Fibroblast of peridontal ligament (primary cell): ENCODE measurements around the gene ITGAD.

Experiments used
- DNase-seq: peaks from one replicate; pipeline ENCODE4 v3.0.0-alpha.2; 2010; ENCODE audit errors: extremely low read depth

ITGAD gene

DNA sequence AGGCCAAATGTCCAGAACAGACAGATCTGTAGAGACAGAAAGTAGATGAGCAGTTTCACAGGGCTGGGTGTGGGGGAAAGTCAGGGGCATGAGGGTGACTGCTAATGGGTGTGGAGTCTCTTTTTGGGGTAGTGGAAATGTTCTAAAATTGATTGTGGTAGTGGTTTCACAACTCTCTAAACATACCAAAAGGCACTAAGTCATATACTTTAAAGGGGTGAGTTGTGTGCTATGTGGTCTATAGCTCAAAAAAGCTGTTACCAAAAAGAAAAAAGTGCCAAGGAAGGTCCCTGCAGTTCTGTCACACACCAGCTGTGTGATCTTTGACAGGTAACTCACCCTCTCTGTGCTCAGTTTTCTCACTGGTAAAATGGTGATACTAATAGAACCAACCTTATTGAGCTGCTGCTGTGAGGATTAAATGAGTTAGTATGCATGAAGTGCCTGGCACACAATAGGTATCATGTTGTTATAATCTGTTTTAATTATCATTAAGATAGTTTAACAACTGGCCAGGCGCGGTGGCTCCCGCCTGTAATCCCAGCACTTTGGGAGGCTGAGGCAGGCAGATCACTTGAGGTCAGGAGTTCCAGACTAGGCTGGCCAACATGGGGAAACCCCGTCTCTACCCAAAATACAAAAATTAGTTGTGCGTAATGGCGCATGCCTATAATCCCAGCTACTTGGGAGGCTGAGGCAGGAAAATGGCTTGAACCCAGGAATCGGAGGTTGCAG is 27.8 kb upstream of the ITGAD start:
- no peak for DNase-seq

DNA sequence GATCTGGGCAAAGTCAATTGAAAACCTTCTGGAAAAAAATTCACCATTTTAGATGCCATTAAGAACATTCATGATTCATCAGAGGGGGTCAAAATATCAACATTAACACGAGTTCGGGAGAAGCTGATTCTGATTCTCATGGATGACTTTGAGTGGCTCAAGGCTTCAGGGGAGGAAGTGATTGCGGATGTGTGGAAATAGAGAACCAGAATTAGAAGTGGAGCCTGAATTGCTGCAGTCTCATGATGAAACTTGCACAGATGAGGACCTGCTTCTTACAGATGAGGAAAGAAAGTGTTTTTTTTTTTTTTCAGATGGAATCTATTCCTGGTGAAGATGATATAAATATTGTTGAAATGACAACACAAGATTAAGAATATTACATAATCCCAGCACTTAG is 25.3 kb upstream of the ITGAD start:
- no peak for DNase-seq

DNA sequence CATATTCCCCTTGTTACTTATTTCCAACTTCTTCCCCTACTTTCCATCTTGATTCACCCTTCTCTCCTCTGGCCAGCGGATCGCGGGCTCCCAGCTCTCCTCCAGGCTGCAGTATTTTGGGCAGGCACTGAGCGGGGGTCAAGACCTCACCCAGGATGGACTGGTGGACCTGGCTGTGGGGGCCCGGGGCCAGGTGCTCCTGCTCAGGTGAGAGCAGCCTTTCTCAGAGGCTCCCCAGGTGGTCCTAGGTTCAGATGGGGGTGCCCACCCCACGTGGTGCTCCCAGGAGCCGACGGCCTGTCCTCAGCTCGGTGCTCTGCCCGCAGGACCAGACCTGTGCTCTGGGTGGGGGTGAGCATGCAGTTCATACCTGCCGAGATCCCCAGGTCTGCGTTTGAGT is 22.1 kb upstream of the ITGAD start:
- DNase-seq: no peak

DNA sequence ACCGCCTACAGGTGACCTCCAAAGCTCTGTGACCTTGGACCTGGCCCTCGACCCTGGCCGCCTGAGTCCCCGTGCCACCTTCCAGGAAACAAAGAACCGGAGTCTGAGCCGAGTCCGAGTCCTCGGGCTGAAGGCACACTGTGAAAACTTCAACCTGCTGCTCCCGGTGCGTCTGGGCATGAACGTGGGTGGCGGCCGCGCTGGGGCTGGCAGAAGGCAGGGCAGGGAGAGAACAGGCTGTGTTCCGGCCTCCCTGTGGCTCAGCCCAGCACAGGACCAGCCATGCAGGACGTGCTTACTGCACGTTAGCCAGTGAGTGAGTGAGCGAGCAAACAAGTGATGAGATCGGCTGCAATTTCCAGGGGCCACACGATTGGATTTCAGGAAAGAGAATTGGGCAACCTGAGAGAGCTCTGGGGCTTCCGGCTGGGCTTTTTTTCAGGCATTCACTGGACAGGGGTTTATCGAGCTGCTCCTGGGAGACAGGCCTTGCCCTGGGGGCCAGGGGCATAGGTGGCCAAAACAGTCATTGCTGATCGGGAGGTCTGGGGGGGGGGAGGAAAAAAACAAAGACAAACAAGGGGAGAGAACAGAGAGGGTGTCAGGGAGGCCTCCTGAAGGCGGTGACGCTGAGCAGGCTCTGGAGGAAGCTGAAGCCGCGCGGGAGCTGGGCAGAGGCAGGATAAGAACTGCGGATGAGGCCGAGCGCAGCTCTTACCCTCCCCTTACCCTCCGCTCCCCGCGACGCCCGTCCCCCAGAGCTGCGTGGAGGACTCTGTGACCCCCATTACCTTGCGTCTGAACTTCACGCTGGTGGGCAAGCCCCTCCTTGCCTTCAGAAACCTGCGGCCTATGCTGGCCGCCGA is 21.3 kb upstream of the ITGAD start:
- no peak for DNase-seq

DNA sequence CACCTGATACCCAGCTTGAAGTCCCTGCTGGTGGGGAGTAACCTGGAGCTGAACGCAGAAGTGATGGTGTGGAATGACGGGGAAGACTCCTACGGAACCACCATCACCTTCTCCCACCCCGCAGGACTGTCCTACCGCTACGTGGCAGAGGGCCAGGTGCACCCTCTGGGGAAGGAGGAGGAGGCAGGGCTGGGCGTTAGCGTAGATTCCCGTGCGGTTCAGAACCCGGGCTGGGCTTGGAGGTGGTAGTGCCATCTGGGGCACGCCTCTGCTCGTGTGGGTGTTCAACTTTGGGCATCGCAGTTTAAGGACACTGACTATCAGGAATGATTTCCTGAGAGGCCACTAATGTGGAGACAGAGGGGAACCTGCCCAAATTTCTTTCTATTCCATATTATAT is 19.9 kb upstream of the ITGAD start:
- no peak for DNase-seq

DNA sequence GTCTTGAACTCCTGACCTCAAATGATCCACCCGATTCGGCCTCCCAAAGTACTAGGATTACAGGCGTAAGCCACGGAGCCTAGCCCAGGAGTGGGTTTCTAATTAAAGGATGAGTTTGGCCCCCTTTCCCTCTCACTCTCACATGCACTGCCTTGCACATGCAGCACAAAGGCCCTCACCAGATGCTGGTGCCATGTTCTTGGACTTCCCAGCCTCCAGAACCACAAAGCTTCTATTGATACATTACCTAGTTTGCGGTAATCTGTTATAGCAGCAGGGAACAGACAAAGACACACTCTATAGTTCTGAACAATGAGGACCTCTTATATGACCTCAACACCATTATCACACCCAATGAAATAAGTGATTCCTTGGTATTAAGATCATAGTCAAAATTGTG is 17.9 kb upstream of the ITGAD start:
- DNase-seq: no peak

DNA sequence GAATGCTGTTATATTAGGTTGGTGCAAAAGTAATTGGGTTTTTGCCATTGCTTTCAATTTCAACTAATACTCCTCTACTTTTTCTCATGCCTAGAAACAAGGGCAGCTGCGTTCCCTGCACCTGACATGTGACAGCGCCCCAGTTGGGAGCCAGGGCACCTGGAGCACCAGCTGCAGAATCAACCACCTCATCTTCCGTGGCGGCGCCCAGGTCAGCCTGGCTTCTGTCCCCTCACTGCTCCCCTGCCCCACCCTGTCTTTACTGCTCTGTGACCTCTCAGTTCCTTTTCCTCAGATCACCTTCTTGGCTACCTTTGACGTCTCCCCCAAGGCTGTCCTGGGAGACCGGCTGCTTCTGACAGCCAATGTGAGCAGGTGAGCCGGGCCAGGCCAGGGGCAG is 16.4 kb upstream of the ITGAD start:
- DNase-seq: no peak

DNA sequence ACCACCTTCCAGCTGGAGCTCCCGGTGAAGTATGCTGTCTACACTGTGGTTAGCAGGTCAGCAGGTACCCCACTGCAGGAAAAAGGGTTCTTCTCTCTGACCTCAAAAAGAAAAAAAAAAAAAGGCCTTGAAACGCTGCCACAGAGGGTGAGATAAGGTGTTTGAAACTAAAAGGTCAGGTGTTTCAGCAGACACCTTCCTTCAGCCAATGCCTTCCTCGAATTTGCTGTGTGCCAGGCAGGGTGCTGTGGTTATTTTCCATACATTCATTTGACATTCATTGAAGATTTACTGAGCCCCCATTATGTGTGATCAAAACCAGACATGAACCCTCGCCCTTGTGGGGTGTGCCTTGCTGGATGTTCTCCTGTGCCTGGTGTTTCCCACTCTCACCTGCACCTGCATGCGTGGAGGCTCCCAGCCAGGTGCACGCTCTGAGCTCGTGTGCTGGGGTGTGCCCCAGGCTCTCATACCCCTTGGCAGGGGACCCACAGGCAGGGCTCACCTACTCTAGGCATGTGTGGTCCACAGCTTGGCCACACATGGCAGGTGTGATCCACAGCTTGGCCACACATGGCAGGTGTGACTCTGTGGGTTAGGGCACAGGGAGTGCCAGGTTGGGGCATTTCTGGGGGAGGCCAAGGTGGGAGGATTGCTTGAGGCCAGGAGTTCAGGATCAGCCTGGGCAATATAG is 15.8 kb upstream of the ITGAD start:
- no peak for DNase-seq

DNA sequence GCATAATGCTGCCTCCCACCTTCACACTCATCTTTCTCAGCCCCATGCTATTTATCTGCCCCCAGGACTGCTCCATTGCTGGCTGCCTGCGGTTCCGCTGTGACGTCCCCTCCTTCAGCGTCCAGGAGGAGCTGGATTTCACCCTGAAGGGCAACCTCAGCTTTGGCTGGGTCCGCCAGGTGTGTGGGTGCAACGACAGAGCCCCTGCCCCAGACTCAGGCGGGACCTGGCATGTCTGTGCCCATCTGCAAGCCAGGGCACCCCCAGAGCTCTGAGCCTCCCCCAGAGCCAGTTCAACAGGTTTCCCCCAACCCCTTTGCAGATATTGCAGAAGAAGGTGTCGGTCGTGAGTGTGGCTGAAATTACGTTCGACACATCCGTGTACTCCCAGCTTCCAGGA is 12.9 kb upstream of the ITGAD start:
- DNase-seq: no peak

DNA sequence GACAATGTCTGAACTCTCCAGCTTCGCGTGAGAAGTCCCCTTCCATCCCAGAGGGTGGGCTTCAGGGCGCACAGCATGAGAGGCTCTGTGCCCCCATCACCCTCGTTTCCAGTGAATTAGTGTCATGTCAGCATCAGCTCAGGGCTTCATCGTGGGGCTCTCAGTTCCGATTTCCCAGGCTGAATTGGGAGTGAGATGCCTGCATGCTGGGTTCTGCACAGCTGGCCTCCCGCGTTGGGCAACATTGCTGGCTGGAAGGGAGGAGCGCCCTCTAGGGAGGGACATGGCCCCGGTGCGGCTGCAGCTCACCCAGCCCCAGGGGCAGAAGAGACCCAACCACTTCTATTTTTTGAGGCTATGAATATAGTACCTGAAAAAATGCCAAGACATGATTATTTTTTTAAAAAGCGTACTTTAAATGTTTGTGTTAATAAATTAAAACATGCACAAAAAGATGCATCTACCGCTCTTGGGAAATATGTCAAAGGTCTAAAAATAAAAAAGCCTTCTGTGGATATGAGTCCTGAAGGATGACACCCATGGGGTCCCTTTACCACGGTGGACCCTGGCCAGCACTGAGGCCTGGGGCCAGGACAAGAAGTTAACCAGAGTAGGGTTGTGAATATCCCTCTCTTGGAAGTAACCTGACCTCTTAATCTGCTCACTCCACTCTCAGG is 10.5 kb upstream of the ITGAD start:
- peak; percentile 15 for DNase-seq

DNA sequence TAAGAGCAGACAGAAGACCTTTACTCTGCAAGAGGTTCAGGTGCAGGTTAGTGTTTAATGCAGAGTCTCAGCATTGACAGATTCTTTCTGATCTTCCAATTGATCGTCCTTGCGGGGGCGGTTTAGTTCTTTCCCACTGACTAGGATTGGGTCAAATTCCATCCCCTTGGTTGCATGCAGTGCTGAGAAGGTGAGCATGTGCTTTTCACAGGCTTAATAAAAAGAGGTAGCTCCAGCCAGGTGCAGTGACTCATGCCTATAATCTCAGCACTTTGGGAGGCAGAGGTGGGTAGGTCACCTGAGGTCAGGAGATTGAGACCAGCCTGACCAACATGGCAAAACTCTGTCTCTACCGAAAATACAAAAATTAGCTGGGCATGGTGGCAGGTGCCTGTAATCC is 7.5 kb upstream of the ITGAD start:
- DNase-seq: no peak

DNA sequence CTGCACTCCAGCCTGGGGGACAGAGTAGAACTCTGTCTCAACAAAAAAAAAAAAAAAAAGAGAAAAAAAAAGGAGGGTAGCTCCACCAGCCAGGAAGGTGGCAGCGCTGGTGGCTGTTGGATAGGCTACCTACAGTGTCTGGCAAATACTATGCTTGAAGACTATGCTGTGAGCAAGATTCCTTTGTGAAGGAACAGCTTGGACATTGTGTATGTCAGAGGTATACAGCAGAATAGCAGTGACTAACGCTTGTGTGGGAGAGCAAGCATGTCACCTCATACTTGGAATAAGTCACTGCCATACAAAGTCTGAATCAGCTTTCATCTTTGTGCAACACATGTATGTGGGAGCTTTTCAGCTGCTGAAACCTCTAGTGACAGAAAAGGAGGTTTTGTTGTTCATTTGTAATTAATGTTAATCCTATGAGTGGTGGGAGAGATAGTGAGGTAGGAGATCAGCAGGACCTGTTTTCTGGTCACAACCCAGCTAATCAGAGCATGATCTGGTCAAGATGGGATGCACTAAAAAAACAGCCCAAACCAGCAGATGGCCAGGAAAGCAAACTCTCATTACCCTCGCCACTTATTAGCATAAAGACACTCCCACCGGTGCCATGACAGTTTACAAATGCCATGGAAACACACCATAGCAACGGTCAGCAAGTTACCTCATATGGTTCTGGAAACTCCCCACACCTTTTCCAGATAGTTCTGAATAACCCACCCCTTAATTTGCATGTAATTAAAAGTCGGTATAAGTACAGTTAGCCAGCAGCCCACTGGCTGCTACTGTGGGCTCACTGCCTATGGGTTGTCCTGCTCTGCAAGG is 6.8 kb upstream of the ITGAD start:
- no peak for DNase-seq

DNA sequence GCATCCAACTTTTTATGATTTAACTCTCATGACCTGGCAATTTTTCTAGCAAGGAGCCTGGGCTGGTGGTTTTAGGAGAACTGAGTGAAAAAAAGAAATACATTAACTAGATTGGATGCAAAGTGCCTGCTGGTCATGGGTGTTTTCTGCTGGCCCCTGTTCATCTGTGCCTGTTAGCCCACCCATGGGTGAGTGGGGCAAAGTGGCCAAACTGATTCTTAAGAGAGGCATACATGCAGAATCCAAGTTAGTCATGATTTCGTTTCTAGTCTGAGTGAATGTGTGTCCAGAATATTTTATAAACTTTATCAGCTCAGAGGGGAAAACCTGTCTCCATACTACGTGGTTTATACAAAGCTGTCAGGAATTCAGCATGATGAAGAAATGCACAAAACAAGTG is 4.6 kb upstream of the ITGAD start:
- DNase-seq: no peak

DNA sequence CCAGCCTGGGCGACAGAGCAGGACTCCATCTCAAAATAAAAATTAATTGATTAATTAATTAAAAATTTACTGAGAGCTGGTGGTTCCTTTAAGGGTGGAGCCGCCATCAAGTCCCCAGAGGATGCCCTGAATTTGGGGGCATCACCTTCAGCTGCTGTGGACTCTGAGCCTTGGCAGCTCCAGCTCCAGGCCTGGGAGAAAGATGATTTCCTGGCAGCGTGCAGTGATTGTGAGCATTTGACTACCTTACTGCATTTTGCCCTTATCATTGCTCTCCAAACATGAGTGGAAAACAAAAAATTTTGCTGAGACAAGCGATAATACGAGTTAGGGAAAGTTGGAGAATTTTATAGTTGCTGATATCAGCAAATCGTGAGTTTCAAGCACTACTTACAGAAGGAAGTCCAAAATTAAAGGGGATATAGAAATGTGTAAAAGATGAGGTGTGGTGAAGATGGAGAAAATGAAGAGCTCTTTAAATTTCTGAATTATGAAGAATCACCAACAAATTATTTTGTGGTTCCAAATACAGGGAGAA is 2.6 kb upstream of the ITGAD start:
- no peak for DNase-seq

DNA sequence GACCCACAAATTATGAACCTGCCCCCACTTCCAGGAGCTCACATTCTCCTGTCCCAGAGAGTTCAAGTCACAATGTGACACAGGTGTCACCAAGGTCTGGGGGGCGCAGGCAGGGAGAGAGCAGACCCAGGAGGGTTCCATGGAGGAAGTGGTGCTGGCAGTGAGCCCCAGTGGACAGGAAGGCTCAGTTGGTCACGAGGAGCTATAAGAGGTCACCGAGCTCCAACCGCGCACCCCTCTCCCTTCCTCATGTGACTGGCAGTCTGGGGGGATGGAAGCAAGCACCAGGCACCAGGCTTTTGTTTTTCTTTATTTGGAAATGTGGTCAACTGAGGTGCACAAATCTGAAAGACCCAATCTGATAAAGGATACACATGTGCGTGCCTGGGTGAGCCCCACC is 2.5 kb downstream of the ITGAD start:
- no peak for DNase-seq

DNA sequence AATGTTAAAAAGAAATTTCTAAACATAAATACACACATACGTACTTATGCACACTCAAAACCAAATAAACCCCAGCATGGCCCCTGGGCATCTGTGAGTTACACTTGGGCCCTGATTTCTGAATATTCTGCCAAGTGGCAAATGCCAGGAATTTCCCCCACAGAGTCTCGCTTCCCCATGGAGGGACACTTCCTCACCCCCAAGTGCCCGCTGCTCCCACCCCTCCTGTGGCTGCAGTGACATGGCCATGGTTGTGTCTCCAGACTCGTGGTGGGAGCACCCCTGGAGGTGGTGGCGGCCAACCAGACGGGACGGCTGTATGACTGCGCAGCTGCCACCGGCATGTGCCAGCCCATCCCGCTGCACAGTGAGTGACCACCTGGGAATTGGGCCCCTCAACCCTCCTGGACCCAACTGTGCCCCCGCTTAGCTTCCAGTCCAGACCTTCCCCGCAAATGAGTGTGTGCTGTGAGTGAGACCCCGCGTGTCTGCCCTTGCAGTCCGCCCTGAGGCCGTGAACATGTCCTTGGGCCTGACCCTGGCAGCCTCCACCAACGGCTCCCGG is 4.0 kb downstream of the ITGAD start:
- DNase-seq: no peak

DNA sequence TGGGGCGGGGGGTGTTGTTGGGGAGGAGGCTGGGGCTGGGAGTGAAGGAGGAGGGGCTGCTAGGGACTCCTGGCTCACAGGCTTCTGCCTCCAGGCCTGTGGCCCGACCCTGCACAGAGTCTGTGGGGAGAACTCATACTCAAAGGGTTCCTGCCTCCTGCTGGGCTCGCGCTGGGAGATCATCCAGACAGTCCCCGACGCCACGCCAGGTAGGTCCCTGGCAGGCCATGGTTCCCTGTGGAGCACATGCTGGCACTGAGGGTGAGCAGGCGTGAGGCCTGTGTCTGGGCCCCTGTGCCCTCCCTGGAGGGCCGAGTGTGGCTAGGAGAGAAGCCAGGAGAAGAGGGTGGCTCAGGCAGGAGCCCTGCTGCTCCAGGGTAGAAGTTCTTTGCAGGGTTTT is 4.6 kb downstream of the ITGAD start:
- DNase-seq: no peak

DNA sequence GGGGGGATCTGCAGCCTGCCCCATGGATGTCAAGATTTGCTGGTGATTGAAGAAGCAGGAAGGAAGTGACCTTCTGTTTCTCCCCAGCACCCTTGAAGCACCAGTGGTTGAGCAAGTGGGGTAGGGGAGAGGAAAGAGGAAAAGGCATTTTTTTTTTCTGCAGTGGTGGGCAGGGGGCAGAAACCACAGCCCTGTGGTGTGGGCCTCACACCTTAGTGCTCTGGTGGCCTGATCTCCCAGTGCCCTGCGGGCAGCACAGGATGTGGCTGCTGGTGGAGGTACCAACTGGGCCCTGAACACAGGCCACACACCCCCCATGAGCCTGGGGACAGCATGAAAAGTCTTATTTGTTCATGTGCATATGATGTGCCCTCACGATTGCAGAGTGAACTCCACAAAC is 7.1 kb downstream of the ITGAD start:
- no peak for DNase-seq

DNA sequence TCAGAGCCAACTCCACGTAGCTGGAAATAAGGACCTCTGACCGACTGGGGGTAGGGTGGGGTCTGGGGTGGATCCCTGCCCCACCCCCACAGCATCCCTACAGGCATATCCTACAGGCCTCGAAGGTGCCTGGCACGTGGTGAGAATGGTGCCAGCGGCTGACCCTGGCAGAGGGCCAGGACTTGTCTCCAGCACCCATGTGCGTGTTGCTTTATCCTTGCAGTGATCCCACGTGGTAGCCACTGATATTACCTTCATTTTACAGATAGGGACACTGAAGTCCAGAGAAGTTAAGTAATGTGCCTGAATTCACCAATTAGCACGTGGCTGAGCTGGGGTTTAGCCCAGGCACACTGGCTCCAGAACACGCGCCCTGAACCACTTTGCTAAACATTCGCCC is 8.3 kb downstream of the ITGAD start:
- no peak for DNase-seq

DNA sequence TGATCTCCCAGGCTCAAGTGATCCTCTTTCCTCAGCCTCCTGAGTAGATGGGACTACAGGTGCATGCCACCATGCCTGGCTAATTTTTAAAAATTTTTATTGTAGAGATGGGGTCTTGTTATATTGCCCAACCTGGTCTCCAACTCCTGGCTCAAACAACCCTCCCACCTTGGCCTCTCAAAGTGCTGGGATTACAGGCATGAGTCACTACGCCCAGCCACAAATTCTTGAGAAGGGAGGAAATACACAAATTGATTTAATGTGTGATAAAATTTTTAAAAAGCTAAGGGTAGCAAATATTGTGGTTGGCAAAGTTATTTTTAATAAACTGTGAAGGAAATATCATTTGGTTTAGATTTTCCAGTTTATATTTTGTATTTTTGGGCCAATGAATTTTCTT is 9.6 kb downstream of the ITGAD start:
- no peak for DNase-seq
